Measurements from ENCODE around the gene GPR148. TPM values are rescaled to one million over a fixed set of nuclear protein-coding genes. Genes with fewer than 3 reads are reported as not detected.

The GPR148 gene
- total RNA-seq, 1 experiment from 2014 or later = not detected

DNA sequence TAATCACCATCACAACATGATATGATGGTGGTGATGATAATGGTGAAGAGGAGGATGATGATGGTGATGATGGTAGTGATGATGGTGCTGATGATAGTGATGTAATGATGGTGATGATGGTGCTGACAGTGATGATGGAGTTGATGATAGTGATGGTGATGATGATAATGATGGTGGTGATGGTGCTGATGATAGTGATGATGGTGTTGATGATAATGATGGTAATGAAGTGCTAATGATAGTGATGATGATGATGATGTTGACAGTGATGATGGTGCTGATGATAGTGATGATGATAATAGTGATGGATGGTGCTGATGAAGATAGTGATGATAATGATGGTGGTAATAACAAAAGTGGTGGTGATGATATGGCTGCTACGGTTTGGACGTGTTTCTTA, 4.4 kb upstream of the GPR148 start:
- DNase-seq (ENCODE audit: low read depth, low spot score) (no peak), ATAC-seq (no peak)
- Histone ChIP-seq H3K27ac (ENCODE audit: low read depth, low read length) (no peak overlapping the region), H3K4me2 (ENCODE audit: low read length) (no peak overlapping the region), H3K36me3 (ENCODE audit: control insufficient read depth in 1 of 2, insufficient read depth in 2 of 2, low read length in 2 of 2) (no peaks in the 10 kb centered on the region), H2AFZ (ENCODE audit: low read depth, low read length, poor library complexity, severe bottlenecking) (no peak overlapping the region), H3K27me3 (ENCODE audit: insufficient read depth, low read length) (peaks cover 5% of the 10 kb centered on the region; the same call in 1 of the 2 replicates), H3K9me2 (ENCODE audit: insufficient read depth) (no peaks in the 10 kb centered on the region), H3K9ac (ENCODE audit: low read length) (no peak overlapping the region), H3K9me3 (ENCODE audit: control insufficient read depth in 1 of 2, insufficient read depth in 1 of 2, low read depth in 1 of 2, low read length in 2 of 2) (no peaks in the 10 kb centered on the region), H4K20me1 (ENCODE audit: insufficient read depth) (no peaks in the 10 kb centered on the region), H3K79me2 (ENCODE audit: insufficient read depth, low read length) (no peaks in the 10 kb centered on the region), H3K4me1 (ENCODE audit: control insufficient read depth in 1 of 2, insufficient read depth in 2 of 2, low read length in 2 of 2) (peaks cover 0 to 7% of the 10 kb centered on the region in 2 experiments; a peak in 2 of 4 replicates), H3K4me3 (replicated peaks in 1 of 2; ENCODE audit: low read depth in 1 of 2, low read length in 2 of 2) (no peak overlapping the region)
- ChIA-PET RAD21 (ENCODE audit: low non-redundant PET in 1 of 2, low total read pairs in 2 of 2, uncharacterized antibody in 2 of 2, unreplicated experiment in 2 of 2) (no interaction called here), POLR2A (no interaction called here), CTCF (no interaction called here)
- intact Hi-C loops (cut with micrococcal nuclease) = no loop called here
- TF ChIP-seq, protein P1, sequence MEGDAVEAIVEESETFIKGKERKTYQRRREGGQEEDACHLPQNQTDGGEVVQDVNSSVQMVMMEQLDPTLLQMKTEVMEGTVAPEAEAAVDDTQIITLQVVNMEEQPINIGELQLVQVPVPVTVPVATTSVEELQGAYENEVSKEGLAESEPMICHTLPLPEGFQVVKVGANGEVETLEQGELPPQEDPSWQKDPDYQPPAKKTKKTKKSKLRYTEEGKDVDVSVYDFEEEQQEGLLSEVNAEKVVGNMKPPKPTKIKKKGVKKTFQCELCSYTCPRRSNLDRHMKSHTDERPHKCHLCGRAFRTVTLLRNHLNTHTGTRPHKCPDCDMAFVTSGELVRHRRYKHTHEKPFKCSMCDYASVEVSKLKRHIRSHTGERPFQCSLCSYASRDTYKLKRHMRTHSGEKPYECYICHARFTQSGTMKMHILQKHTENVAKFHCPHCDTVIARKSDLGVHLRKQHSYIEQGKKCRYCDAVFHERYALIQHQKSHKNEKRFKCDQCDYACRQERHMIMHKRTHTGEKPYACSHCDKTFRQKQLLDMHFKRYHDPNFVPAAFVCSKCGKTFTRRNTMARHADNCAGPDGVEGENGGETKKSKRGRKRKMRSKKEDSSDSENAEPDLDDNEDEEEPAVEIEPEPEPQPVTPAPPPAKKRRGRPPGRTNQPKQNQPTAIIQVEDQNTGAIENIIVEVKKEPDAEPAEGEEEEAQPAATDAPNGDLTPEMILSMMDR (IDR thresholded peaks at IDR 0.05 in 2 of 3, conservative IDR thresholded peaks at IDR 0.05 in 1 of 3; ENCODE audit: borderline replicate concordance in 1 of 3, insufficient read depth in 1 of 3, low read depth in 2 of 3, low read length in 2 of 3) = no peak
- no peak for TF ChIP-seq ZFX (IDR thresholded peaks at IDR 0.05)
- TF ChIP-seq TCF7L2 (IDR thresholded peaks at IDR 0.05; ENCODE audit: borderline replicate concordance, extremely low read depth, insufficient read depth, insufficient read length) = no peak
- no TSS peak for BruUV-seq (replicated peaks)

DNA sequence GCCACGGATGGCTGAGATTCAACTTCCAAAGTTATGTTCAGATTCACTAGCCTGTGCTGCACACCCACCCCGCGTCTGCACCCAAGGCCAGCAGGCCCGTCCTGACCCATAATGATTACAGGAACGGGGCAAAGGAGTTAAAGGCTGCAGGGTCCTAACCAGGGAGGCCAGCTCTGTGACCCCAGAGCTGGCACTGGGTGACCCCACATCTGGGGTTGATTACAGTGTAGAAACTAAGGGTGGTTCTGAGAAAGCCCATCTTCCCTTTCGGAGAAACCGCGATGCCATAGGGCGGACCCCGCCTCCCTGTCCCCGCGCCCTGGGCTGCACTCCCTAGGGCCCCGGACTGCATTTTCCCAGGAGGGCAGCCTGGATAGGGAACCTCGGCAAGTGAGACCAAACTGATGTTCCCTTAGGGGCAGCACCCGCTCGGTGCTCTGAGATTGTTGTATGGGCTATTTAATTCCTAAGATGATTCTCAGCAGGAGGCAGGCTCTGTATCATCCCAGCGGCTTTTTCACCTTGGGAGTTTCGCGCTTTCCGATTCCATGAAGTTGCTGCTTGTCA, 2.2 kb upstream of the GPR148 start:
- H3K9me3 ChIP-seq (ENCODE audit: control insufficient read depth in 1 of 2, insufficient read depth in 1 of 2, low read depth in 1 of 2, low read length in 2 of 2) = no peaks in the 10 kb centered on the region
- BruUV-seq (replicated peaks) = no TSS peak
- H3K4me3 ChIP-seq (replicated peaks in 1 of 2; ENCODE audit: low read depth in 1 of 2, low read length in 2 of 2) = peak overlapping the region; percentile 48 to 53
- no peak for DNase-seq (ENCODE audit: low read depth, low spot score)
- ChIA-PET CTCF (no interaction called here), RAD21 (ENCODE audit: low non-redundant PET in 1 of 2, low total read pairs in 2 of 2, uncharacterized antibody in 2 of 2, unreplicated experiment in 2 of 2) (no interaction called here), POLR2A (no interaction called here)
- no peak for TF ChIP-seq POLR2AphosphoS5 (IDR thresholded peaks at IDR 0.05; ENCODE audit: low read depth, low read length)
- TF ChIP-seq FOSL1 (IDR thresholded peaks at IDR 0.05; ENCODE audit: low read depth) = no peak
- H3K27ac ChIP-seq (ENCODE audit: low read depth, low read length) = peak overlapping the region; percentile 27; the same call in 1 of the 2 replicates
- H3K4me1 ChIP-seq (ENCODE audit: control insufficient read depth in 1 of 2, insufficient read depth in 2 of 2, low read length in 2 of 2) = peaks cover 0 to 7% of the 10 kb centered on the region in 2 experiments; a peak in 2 of 4 replicates
- no peaks in the 10 kb centered on the region for H3K9me2 ChIP-seq (ENCODE audit: insufficient read depth)
- no peaks in the 10 kb centered on the region for H3K79me2 ChIP-seq (ENCODE audit: insufficient read depth, low read length)
- no peak overlapping the region for H2AFZ ChIP-seq (ENCODE audit: low read depth, low read length, poor library complexity, severe bottlenecking)
- H3K4me2 ChIP-seq (ENCODE audit: low read length) = peak overlapping the region; percentile 70
- no peaks in the 10 kb centered on the region for H4K20me1 ChIP-seq (ENCODE audit: insufficient read depth)
- H3K27me3 ChIP-seq (ENCODE audit: insufficient read depth, low read length) = no peaks in the 10 kb centered on the region; the same call in 1 of the 2 replicates
- intact Hi-C loops (cut with micrococcal nuclease) = no loop called here
- no peak for ATAC-seq
- H3K9ac ChIP-seq (ENCODE audit: low read length) = peak overlapping the region; percentile 46
- H3K36me3 ChIP-seq (ENCODE audit: control insufficient read depth in 1 of 2, insufficient read depth in 2 of 2, low read length in 2 of 2) = no peaks in the 10 kb centered on the region

Data from HCT116 (cell line).